WTC11 (cell line): Measurements from ENCODE around the gene CNTN5. TPM values are rescaled to one million over a fixed set of nuclear protein-coding genes. Genes with fewer than 3 reads are reported as not detected.

ENCODE experiments used
- ATAC-seq: fragments of 200-7000 bp; cut with Tn5 transposase; 2 replicates; pipeline ENCODE4 v1.10.0; 2021; ENCODE audit warnings: mild to moderate bottlenecking, moderate library complexity
- CTCF ChIA-PET: fragments of 300-600 bp; sonication (Branson Sonifier 250); formaldehyde crosslinking; loops from one replicate; lab custom pipeline; 2021; ENCODE audit warnings: antibody characterized with exemption; lab: Charles Lee
- POLR2A ChIA-PET: fragments of 350-600 bp; sonication (Branson Sonifier 250); formaldehyde crosslinking; loops from one replicate; lab custom pipeline; 2021; ENCODE audit warnings: antibody characterized with exemption; lab: Charles Lee
- DNase-seq: peaks from one replicate; pipeline ENCODE4 v3.0.0; 2021; ENCODE audit warnings: low spot score
- H3K27ac Mint-ChIP-seq: 2 replicates; pipeline ENCODE4 v1.8.0; 2021; ENCODE audit warnings: mixed read lengths
- H3K27me3 Mint-ChIP-seq: 2 replicates; pipeline ENCODE4 v1.8.0; 2021; ENCODE audit warnings: low read depth, mild to moderate bottlenecking, moderate library complexity, mixed read lengths
- H3K36me3 Mint-ChIP-seq: 2 replicates; pipeline ENCODE4 v1.8.0; 2021; ENCODE audit warnings: mixed read lengths
- H3K4me1 Mint-ChIP-seq: 2 replicates; pipeline ENCODE4 v1.8.0; 2022; ENCODE audit warnings: mixed read lengths
- H3K4me3 Mint-ChIP-seq: 2 replicates; pipeline ENCODE4 v1.8.0; 2021; ENCODE audit warnings: mild to moderate bottlenecking, moderate library complexity, mixed read lengths
- H3K9me3 Mint-ChIP-seq: 2 replicates; pipeline ENCODE4 v1.8.0; 2021; ENCODE audit warnings: mixed read lengths
- CREM ChIP-seq: sonication (generic); formaldehyde crosslinking; IDR thresholded peaks from 2 replicates; pipeline ENCODE4 v1.8.1; 2022; ENCODE audit warnings: mild to moderate bottlenecking, missing genetic modification reagents, moderate library complexity
- ELF4 ChIP-seq: sonication (generic); formaldehyde crosslinking; IDR thresholded peaks from 2 replicates; pipeline ENCODE4 v1.8.1; 2022; ENCODE audit warnings: low read depth, mild to moderate bottlenecking, moderate library complexity, missing genetic modification reagents
- ESRRA ChIP-seq: sonication (generic); formaldehyde crosslinking; IDR thresholded peaks from 2 replicates; pipeline ENCODE4 v1.8.1; 2022; ENCODE audit warnings: mild to moderate bottlenecking, missing genetic modification reagents, borderline replicate concordance
- ETV6 ChIP-seq: sonication (generic); formaldehyde crosslinking; IDR thresholded peaks from 2 replicates; pipeline ENCODE4 v1.8.1; 2022; ENCODE audit warnings: mild to moderate bottlenecking, missing genetic modification reagents
- FOXJ3 ChIP-seq: sonication (generic); formaldehyde crosslinking; IDR thresholded peaks from 2 replicates; pipeline ENCODE4 v1.9.0; 2021; ENCODE audit warnings: missing genetic modification reagents, mild to moderate bottlenecking, borderline replicate concordance
- GTF2I ChIP-seq: fragments of 250-450 bp; sonication (Bioruptor Pico); conservative IDR thresholded peaks from 2 replicates; pipeline ENCODE4 v1.4.0; 2021; ENCODE audit warnings: mild to moderate bottlenecking
- HMGA2 ChIP-seq: fragments of 250-450 bp; sonication (Bioruptor Pico); IDR thresholded peaks from 2 replicates; pipeline ENCODE4 v1.4.0; 2021; ENCODE audit warnings: mild to moderate bottlenecking, moderate library complexity
- KAT7 ChIP-seq: sonication (generic); formaldehyde crosslinking; IDR thresholded peaks from 2 replicates; pipeline ENCODE4 v1.8.1; 2023; ENCODE audit warnings: missing genetic modification reagents, mild to moderate bottlenecking, borderline replicate concordance
- MXD4 ChIP-seq: fragments of 250-450 bp; sonication (Bioruptor Pico); IDR thresholded peaks from 2 replicates; pipeline ENCODE4 v1.8.0; 2021; ENCODE audit warnings: mild to moderate bottlenecking, moderate library complexity, borderline replicate concordance
- NR1H2 ChIP-seq: sonication (generic); formaldehyde crosslinking; IDR thresholded peaks from 2 replicates; pipeline ENCODE4 v1.9.0; 2021; ENCODE audit warnings: mild to moderate bottlenecking, moderate library complexity, missing genetic modification reagents
- NR3C1 ChIP-seq: sonication (generic); formaldehyde crosslinking; conservative IDR thresholded peaks from 2 replicates; pipeline ENCODE4 v1.8.1; 2023; ENCODE audit warnings: low read depth, mild to moderate bottlenecking, missing genetic modification reagents
- SMAD3 ChIP-seq: sonication (generic); formaldehyde crosslinking; IDR thresholded peaks from 2 replicates; pipeline ENCODE4 v1.8.0; 2022; ENCODE audit warnings: missing genetic modification reagents, mild to moderate bottlenecking, borderline replicate concordance
- SP1 ChIP-seq: sonication (generic); formaldehyde crosslinking; conservative IDR thresholded peaks from 2 replicates; pipeline ENCODE4 v1.8.1; 2022; ENCODE audit warnings: missing genetic modification reagents
- ZNF219 ChIP-seq: sonication (generic); formaldehyde crosslinking; IDR thresholded peaks from 2 replicates; pipeline ENCODE4 v1.8.0; 2023; ENCODE audit warnings: missing genetic modification reagents, mild to moderate bottlenecking, borderline replicate concordance
- ZNF317 ChIP-seq: sonication (generic); formaldehyde crosslinking; IDR thresholded peaks from 2 replicates; pipeline ENCODE4 v1.8.1; 2023; ENCODE audit warnings: low read depth, mild to moderate bottlenecking, moderate library complexity, missing genetic modification reagents, borderline replicate concordance
- ZNF671 ChIP-seq: fragments of 250-450 bp; sonication (Bioruptor Pico); IDR thresholded peaks from 2 replicates; pipeline ENCODE4 v1.8.0; 2021; ENCODE audit warnings: mild to moderate bottlenecking
- total RNA-seq: library from RNA; stranded (reverse); gene quantifications from 3 replicates; pipeline ENCODE4 v1.2.3, GENCODE V29; 2021
- TF ChIP-seq, protein P1 (sequence below): sonication (generic); formaldehyde crosslinking; IDR thresholded peaks from 2 replicates; pipeline ENCODE4 v1.8.0; 2022; ENCODE audit warnings: missing genetic modification reagents
- TF ChIP-seq, protein P2 (sequence below): sonication (generic); formaldehyde crosslinking; IDR thresholded peaks from 2 replicates; pipeline ENCODE4 v1.8.1; 2022; ENCODE audit warnings: mild to moderate bottlenecking, moderate library complexity, missing genetic modification reagents
- TF ChIP-seq, protein P3 (sequence below): sonication (generic); formaldehyde crosslinking; IDR thresholded peaks from 2 replicates; pipeline ENCODE4 v1.8.1; 2022; ENCODE audit warnings: low read depth, mild to moderate bottlenecking, moderate library complexity, missing genetic modification reagents, borderline replicate concordance
- TF ChIP-seq, protein P4 (sequence below): fragments of 250-450 bp; sonication (Bioruptor Pico); IDR thresholded peaks from 2 replicates; pipeline ENCODE4 v1.9.0; 2021; ENCODE audit warnings: mild to moderate bottlenecking
- TF ChIP-seq, protein P5 (sequence below): fragments of 250-450 bp; sonication (Bioruptor Pico); IDR thresholded peaks from 2 replicates; pipeline ENCODE4 v1.8.0; 2021; ENCODE audit warnings: mild to moderate bottlenecking
- TF ChIP-seq, protein P6 (sequence below): sonication (generic); formaldehyde crosslinking; IDR thresholded peaks from 2 replicates; pipeline ENCODE4 v1.8.1; 2023; ENCODE audit warnings: mild to moderate bottlenecking, missing genetic modification reagents, moderate library complexity
- TF ChIP-seq, protein P7 (sequence below): sonication (generic); formaldehyde crosslinking; IDR thresholded peaks from 2 replicates; pipeline ENCODE4 v1.8.1; 2023; ENCODE audit warnings: mild to moderate bottlenecking, missing genetic modification reagents
- TF ChIP-seq, protein P8 (sequence below): sonication (generic); formaldehyde crosslinking; IDR thresholded peaks from 2 replicates; pipeline ENCODE4 v1.8.1; 2023; ENCODE audit warnings: mild to moderate bottlenecking, moderate library complexity, missing genetic modification reagents
- TF ChIP-seq, protein P9 (sequence below): sonication (generic); formaldehyde crosslinking; IDR thresholded peaks from 2 replicates; pipeline ENCODE4 v1.8.1; 2023; ENCODE audit warnings: mild to moderate bottlenecking, missing genetic modification reagents, moderate library complexity

Gene CNTN5
- total RNA-seq, 1 experiment from 2014 or later, result 0.07 TPM

DNA sequence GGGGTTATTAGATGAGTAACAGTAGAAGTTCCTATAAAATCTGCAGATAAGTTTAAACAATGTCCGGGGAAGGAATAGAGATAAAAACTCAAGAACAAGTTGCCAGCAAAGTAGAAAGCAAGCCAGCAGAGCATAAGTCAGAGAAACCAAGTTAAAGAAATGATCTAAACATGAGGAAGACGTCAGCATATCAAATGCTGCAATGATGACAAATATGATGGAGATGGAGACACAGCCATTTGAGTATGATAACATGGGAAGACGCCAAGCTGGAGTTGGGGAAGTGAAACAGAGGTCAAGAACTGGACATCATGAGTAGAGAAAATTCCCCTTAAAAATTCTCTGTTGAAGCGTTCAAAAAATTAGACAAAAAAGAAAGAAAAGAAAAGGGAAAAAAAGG lies 571.5 kb downstream of the CNTN5 start:
- no peaks in the 10 kb centered on the region for H3K36me3 Mint-ChIP-seq
- no peaks in the 10 kb centered on the region for H3K27me3 Mint-ChIP-seq
- CTCF ChIA-PET, result no interaction called here
- no peak for TF ChIP-seq GTF2I (CRISPR knock-in tag)
- TF ChIP-seq, protein P1, sequence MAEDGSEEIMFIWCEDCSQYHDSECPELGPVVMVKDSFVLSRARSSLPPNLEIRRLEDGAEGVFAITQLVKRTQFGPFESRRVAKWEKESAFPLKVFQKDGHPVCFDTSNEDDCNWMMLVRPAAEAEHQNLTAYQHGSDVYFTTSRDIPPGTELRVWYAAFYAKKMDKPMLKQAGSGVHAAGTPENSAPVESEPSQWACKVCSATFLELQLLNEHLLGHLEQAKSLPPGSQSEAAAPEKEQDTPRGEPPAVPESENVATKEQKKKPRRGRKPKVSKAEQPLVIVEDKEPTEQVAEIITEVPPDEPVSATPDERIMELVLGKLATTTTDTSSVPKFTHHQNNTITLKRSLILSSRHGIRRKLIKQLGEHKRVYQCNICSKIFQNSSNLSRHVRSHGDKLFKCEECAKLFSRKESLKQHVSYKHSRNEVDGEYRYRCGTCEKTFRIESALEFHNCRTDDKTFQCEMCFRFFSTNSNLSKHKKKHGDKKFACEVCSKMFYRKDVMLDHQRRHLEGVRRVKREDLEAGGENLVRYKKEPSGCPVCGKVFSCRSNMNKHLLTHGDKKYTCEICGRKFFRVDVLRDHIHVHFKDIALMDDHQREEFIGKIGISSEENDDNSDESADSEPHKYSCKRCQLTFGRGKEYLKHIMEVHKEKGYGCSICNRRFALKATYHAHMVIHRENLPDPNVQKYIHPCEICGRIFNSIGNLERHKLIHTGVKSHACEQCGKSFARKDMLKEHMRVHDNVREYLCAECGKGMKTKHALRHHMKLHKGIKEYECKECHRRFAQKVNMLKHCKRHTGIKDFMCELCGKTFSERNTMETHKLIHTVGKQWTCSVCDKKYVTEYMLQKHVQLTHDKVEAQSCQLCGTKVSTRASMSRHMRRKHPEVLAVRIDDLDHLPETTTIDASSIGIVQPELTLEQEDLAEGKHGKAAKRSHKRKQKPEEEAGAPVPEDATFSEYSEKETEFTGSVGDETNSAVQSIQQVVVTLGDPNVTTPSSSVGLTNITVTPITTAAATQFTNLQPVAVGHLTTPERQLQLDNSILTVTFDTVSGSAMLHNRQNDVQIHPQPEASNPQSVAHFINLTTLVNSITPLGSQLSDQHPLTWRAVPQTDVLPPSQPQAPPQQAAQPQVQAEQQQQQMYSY (CRISPR knock-in tag), result no peak
- TF ChIP-seq KAT7, result no peak
- no peak for TF ChIP-seq ZNF219
- TF ChIP-seq, protein P2, sequence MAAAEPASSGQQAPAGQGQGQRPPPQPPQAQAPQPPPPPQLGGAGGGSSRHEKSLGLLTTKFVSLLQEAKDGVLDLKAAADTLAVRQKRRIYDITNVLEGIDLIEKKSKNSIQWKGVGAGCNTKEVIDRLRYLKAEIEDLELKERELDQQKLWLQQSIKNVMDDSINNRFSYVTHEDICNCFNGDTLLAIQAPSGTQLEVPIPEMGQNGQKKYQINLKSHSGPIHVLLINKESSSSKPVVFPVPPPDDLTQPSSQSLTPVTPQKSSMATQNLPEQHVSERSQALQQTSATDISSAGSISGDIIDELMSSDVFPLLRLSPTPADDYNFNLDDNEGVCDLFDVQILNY (CRISPR knock-in tag), result no peak
- no peak for TF ChIP-seq NR3C1 (CRISPR knock-in tag)
- TF ChIP-seq, protein P3, sequence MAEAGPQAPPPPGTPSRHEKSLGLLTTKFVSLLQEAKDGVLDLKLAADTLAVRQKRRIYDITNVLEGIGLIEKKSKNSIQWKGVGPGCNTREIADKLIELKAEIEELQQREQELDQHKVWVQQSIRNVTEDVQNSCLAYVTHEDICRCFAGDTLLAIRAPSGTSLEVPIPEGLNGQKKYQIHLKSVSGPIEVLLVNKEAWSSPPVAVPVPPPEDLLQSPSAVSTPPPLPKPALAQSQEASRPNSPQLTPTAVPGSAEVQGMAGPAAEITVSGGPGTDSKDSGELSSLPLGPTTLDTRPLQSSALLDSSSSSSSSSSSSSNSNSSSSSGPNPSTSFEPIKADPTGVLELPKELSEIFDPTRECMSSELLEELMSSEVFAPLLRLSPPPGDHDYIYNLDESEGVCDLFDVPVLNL (CRISPR knock-in tag), result no peak
- TF ChIP-seq, protein P4, sequence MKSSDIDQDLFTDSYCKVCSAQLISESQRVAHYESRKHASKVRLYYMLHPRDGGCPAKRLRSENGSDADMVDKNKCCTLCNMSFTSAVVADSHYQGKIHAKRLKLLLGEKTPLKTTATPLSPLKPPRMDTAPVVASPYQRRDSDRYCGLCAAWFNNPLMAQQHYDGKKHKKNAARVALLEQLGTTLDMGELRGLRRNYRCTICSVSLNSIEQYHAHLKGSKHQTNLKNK, result no peak
- no peak for TF ChIP-seq SMAD3
- no peak for TF ChIP-seq ESRRA (CRISPR knock-in tag)
- TF ChIP-seq HMGA2, result no peak
- no peak for TF ChIP-seq MXD4 (CRISPR knock-in tag)
- TF ChIP-seq, protein P5, sequence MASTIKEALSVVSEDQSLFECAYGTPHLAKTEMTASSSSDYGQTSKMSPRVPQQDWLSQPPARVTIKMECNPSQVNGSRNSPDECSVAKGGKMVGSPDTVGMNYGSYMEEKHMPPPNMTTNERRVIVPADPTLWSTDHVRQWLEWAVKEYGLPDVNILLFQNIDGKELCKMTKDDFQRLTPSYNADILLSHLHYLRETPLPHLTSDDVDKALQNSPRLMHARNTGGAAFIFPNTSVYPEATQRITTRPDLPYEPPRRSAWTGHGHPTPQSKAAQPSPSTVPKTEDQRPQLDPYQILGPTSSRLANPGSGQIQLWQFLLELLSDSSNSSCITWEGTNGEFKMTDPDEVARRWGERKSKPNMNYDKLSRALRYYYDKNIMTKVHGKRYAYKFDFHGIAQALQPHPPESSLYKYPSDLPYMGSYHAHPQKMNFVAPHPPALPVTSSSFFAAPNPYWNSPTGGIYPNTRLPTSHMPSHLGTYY (CRISPR knock-in tag), result no peak
- no peak for TF ChIP-seq NR1H2 (CRISPR knock-in tag)
- TF ChIP-seq FOXJ3 (CRISPR knock-in tag), result no peak
- TF ChIP-seq ZNF317 (CRISPR knock-in tag), result no peak
- TF ChIP-seq, protein P6, sequence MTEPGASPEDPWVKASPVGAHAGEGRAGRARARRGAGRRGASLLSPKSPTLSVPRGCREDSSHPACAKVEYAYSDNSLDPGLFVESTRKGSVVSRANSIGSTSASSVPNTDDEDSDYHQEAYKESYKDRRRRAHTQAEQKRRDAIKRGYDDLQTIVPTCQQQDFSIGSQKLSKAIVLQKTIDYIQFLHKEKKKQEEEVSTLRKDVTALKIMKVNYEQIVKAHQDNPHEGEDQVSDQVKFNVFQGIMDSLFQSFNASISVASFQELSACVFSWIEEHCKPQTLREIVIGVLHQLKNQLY, result no peak
- DNase-seq, result no peak
- no peak overlapping the region for H3K4me3 Mint-ChIP-seq
- peaks cover 4% of the 10 kb centered on the region for H3K4me1 Mint-ChIP-seq
- H3K27ac Mint-ChIP-seq, result no peak overlapping the region
- no peak for ATAC-seq
- H3K9me3 Mint-ChIP-seq, result no peaks in the 10 kb centered on the region
- POLR2A ChIA-PET, result no interaction called here

DNA sequence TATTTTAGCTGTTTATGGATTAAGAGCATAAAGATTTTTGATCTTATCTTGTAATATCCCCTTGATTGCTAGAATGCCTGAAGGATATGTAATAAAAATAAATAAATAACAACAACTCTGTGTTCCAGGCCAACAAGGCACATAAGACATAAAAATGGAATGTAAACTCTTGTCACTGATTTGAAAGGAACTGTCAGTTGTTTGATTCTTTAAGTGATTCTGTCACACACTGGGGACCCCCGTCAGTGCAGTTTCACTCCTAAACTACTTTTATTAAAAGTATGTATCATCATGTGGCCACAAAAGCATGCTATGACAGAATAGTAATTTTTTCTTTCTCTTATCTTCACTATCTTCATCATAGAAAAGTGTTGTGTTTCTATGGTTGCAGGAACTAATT lies 572.4 kb downstream of the CNTN5 start:
- no peak for ATAC-seq
- no peak overlapping the region for H3K27ac Mint-ChIP-seq
- H3K27me3 Mint-ChIP-seq, result no peaks in the 10 kb centered on the region
- peaks cover 4% of the 10 kb centered on the region for H3K4me1 Mint-ChIP-seq
- ChIA-PET POLR2A (no interaction called here), CTCF (no interaction called here)
- no peaks in the 10 kb centered on the region for H3K36me3 Mint-ChIP-seq
- no peak for DNase-seq
- H3K4me3 Mint-ChIP-seq, result no peak overlapping the region
- H3K9me3 Mint-ChIP-seq, result no peaks in the 10 kb centered on the region
- TF ChIP-seq FOXJ3 (CRISPR knock-in tag), result no peak
- TF ChIP-seq SP1 (CRISPR knock-in tag), result no peak
- TF ChIP-seq, protein P7, sequence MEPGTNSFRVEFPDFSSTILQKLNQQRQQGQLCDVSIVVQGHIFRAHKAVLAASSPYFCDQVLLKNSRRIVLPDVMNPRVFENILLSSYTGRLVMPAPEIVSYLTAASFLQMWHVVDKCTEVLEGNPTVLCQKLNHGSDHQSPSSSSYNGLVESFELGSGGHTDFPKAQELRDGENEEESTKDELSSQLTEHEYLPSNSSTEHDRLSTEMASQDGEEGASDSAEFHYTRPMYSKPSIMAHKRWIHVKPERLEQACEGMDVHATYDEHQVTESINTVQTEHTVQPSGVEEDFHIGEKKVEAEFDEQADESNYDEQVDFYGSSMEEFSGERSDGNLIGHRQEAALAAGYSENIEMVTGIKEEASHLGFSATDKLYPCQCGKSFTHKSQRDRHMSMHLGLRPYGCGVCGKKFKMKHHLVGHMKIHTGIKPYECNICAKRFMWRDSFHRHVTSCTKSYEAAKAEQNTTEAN, result no peak
- TF ChIP-seq ELF4 (CRISPR knock-in tag), result no peak
- no peak for TF ChIP-seq CREM (CRISPR knock-in tag)
- TF ChIP-seq, protein P8, sequence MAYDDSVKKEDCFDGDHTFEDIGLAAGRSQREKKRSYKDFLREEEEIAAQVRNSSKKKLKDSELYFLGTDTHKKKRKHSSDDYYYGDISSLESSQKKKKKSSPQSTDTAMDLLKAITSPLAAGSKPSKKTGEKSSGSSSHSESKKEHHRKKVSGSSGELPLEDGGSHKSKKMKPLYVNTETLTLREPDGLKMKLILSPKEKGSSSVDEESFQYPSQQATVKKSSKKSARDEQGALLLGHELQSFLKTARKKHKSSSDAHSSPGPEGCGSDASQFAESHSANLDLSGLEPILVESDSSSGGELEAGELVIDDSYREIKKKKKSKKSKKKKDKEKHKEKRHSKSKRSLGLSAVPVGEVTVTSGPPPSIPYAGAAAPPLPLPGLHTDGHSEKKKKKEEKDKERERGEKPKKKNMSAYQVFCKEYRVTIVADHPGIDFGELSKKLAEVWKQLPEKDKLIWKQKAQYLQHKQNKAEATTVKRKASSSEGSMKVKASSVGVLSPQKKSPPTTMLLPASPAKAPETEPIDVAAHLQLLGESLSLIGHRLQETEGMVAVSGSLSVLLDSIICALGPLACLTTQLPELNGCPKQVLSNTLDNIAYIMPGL (CRISPR knock-in tag), result no peak
- no peak for TF ChIP-seq NR3C1 (CRISPR knock-in tag)
- TF ChIP-seq, protein P9, sequence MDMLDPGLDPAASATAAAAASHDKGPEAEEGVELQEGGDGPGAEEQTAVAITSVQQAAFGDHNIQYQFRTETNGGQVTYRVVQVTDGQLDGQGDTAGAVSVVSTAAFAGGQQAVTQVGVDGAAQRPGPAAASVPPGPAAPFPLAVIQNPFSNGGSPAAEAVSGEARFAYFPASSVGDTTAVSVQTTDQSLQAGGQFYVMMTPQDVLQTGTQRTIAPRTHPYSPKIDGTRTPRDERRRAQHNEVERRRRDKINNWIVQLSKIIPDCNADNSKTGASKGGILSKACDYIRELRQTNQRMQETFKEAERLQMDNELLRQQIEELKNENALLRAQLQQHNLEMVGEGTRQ (CRISPR knock-in tag), result no peak
- TF ChIP-seq GTF2I (CRISPR knock-in tag), result no peak
- no peak for TF ChIP-seq ETV6 (CRISPR knock-in tag)
- no peak for TF ChIP-seq ZNF671 (CRISPR knock-in tag)
